Naive thymus-derived CD8-positive, alpha-beta T cell (primary cell): ENCODE results near the gene VSTM2A. TPM values are rescaled to one million over a fixed set of nuclear protein-coding genes. Genes with fewer than 3 reads are reported as not detected.
"Not testable (repeated sequence)": the region's sequence is repeated elsewhere in the genome, so short reads cannot be mapped to it uniquely, and the experiment has no call there.

Experiments used
- ATAC-seq, 2 donors: fragments of 150-1000 bp; cut with Tn5 transposase in 1 of 2; sonication (Bioruptor Pico), chemical (Tn5 transposase) in 1 of 2; 1 replicate in 1 of 2; 2 replicates in 1 of 2; pipeline ENCODE4 v1.10.0; 2021; ENCODE audit warnings: mild to moderate bottlenecking in 2 of 2, moderate library complexity in 2 of 2
- POLR2A ChIA-PET: fragments of 350-600 bp; sonication (Branson Sonifier 250); formaldehyde crosslinking; loops from one replicate; lab custom pipeline; 2021; ENCODE audit warnings: antibody characterized with exemption; lab: Charles Lee
- DNase-seq, 10 donors: peaks; one replicate each; pipeline versions ENCODE4 v3.0.0 to v3.0.0-alpha.2; 2020 to 2022
- H3K27ac Mint-ChIP-seq, 10 donors: one replicate each; pipeline ENCODE4 v1.8.0; 2020 to 2022; ENCODE audit warnings: mild to moderate bottlenecking in 10 of 10, mixed read lengths in 10 of 10, moderate library complexity in 4 of 10, inconsistent platforms in 1 of 10
- H3K27me3 Mint-ChIP-seq, 5 donors: one replicate each; pipeline ENCODE4 v1.8.0; 2021 to 2022; ENCODE audit warnings: mixed read lengths in 5 of 5
- H3K36me3 Mint-ChIP-seq, 3 donors: one replicate each; pipeline ENCODE4 v1.8.0; 2020 to 2022; ENCODE audit warnings: mixed read lengths in 3 of 3, mild to moderate bottlenecking in 2 of 3, inconsistent platforms in 1 of 3
- H3K4me1 Mint-ChIP-seq, 4 donors: one replicate each; pipeline ENCODE4 v1.8.0; 2021 to 2022; ENCODE audit warnings: mixed read lengths in 4 of 4
- H3K4me3 Mint-ChIP-seq, 10 donors: one replicate each; pipeline ENCODE4 v1.8.0; 2020 to 2022; ENCODE audit warnings: mild to moderate bottlenecking in 10 of 10, mixed read lengths in 10 of 10, moderate library complexity in 6 of 10, inconsistent platforms in 1 of 10
- H3K9me3 Mint-ChIP-seq, 9 donors: one replicate each; pipeline ENCODE4 v1.8.0; 2020 to 2022; ENCODE audit warnings: mixed read lengths in 9 of 9, mild to moderate bottlenecking in 3 of 9, inconsistent platforms in 1 of 9, moderate library complexity in 1 of 9
- polyA plus RNA-seq, 3 donors: library from polyadenylated mRNA; unstranded; fragments of 300-500 nt; fragmentation: Illumina TruSeq; gene quantifications; one replicate each; pipeline ENCODE4 v1.2.3, GENCODE V29; 2021
- total RNA-seq, 8 experiments: library from RNA in 2 of 8; stranded (reverse) in 2 of 8; gene quantifications; one replicate each; pipeline ENCODE4 v1.2.3 and lab custom pipeline; 2021 to 2026

The VSTM2A gene, protein sequence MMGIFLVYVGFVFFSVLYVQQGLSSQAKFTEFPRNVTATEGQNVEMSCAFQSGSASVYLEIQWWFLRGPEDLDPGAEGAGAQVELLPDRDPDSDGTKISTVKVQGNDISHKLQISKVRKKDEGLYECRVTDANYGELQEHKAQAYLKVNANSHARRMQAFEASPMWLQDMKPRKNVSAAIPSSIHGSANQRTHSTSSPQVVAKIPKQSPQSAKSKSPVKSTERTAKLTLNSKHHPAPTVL
- not detected for total RNA-seq
- not detected for polyA plus RNA-seq
- total RNA-seq (lab: John Stamatoyannopoulos, UW), result 0 to 0.26 (median 0) reads per million in 6 experiments

DNA sequence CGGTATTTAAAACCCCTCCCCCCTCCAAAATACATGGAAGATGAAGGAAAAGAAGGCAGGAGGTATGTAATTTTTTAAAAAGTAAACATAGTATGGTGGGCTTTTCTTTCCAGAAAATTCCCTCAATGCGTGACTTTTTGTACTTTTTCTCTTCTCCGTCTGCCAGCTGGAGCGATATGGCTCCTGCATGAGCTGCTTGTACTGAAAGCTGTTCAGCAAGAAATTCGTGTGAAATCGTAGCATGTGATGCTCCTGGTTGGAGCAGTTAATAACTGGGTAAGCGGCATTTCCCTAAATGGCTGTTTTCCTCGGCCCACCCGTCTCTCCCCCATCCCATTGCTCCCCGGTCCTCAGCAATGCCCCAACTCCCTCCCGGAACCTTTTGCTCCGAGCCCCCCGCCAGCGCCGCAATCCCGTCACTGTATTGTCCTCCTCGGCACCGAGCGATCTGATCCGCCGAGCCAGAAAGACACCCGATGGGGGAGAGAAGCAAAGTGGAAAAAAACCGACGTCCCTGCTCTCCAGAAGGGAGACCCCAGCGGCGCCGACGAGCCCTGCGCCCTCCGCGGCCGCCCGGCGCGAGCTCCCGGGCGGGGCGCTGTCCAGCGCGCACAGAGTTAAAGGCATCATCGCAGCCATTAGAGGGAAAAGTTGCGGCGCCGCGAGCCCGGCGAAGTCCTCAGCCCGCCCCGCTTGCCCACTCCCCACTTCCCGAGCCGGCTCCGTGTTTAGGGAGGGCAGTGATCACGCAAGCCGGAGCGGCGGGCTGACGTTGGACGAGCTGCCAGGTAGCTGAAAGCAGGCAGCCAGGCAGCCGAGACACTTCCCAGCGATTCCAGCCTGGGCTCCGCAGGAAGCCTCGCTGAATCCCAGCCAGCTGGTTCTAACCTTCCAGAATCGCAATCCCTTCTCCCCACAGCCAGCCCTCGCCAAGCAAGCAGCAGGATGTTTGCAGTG is at the start of gene VSTM2A:
TSS of gene VSTM2A (plus strand) at position 707 of the 957 bp plus-strand sequence. CDS start 356 bp downstream, outside the sequence.
- POLR2A ChIA-PET, result no interaction called here
- H3K27me3 Mint-ChIP-seq, result peaks cover 22 to 54% (median 34%) of the 10 kb centered on the region in 5 donors
- peak within 1 kb of the TSS in 1 of 10 donors; percentile 67 for H3K27ac Mint-ChIP-seq
- peaks cover 0 to 6% (median 5%) of the 10 kb centered on the region in 4 donors for H3K4me1 Mint-ChIP-seq
- peaks cover 0 to 19% (median 11%) of the 10 kb centered on the region in 9 donors for H3K9me3 Mint-ChIP-seq
- no peak for ATAC-seq
- DNase-seq, result no peak
- H3K36me3 Mint-ChIP-seq, result peaks cover 0 to 24% (median 4%) of the 10 kb centered on the region in 3 donors
- H3K4me3 Mint-ChIP-seq, result peak within 1 kb of the TSS in 1 of 10 donors; percentile 15

DNA sequence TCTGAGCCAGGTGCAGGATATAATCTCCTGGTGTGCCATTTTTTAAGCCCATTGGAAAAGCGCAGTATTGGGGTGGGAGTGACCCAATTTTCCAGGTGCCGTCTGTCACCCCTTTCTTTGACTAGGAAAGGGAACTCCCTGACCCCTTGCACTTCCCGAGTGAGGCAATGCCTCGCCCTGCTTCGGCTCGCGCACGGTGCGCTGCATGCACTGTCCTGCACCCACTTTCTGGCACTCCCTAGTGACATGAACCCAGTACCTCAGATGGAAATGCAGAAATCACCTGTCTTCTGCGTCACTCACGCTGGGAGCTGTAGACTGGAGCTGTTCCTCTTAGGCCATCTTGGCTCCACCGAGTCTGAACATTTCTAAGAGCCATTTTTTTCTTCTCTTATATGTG is 37.6 kb upstream of the VSTM2A start:
- H3K4me1 Mint-ChIP-seq, ATAC-seq, H3K27me3 Mint-ChIP-seq, H3K36me3 Mint-ChIP-seq, POLR2A ChIA-PET, H3K27ac Mint-ChIP-seq, DNase-seq, H3K4me3 Mint-ChIP-seq: not testable (repeated sequence)
- peaks cover 3 to 35% (median 16%) of the 10 kb centered on the region in 9 donors for H3K9me3 Mint-ChIP-seq

DNA sequence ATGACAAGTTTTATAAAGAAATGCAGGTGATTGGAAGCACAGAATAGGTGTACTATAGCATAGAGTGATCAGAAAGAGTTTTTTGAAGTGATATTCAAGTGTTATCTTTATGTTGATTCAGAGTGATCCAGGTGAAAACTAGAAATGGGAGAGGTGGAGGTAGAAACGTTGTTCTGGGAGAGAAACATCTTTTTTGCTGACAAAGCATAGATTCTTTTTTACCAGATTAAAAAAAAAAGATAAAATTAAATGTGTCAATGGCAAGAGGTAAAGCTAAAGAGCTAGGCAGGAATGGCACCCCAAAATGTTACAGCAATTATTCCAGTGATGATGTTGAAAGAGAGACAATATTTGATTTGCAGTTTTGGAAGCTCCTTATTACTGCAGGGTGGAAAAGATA is 12.6 kb upstream of the VSTM2A start:
- POLR2A ChIA-PET, result no interaction called here

DNA sequence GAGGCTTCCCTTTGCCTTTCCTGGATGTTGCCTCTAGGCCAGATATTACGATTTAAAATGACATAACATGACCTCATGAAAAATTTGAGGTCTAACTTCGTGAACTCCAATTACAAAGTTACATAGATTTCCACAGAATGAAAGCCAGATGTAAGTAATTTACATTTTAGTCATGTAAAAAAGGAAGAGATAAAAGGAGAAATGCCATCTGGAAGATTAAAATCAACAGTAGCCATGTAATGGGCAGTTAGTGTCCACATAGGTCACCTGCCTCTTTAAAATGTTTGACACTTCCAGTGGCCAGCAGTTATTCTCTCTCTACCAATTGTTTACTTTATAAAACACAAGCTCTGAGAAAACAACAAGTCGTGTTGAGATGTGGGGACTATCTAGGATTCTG is 4.1 kb upstream of the VSTM2A start:
- Mint-ChIP-seq H3K27me3 (peaks cover 11 to 29% (median 16%) of the 10 kb centered on the region in 5 donors), H3K36me3 (peaks cover 0 to 22% (median 0%) of the 10 kb centered on the region in 3 donors), H3K27ac (no peak overlapping the region), H3K4me3 (no peak overlapping the region), H3K9me3 (peaks cover 2 to 21% (median 10%) of the 10 kb centered on the region in 9 donors), H3K4me1 (peaks cover 0 to 6% (median 2%) of the 10 kb centered on the region in 4 donors)
- ATAC-seq (no peak), DNase-seq (no peak)
- POLR2A ChIA-PET, result no interaction called here

More for the DNA sequence above, 12.6 kb upstream of the VSTM2A start:
- no peak overlapping the region for H3K4me3 Mint-ChIP-seq
- no peaks in the 10 kb centered on the region for H3K4me1 Mint-ChIP-seq
- H3K27ac Mint-ChIP-seq, result no peak overlapping the region
- DNase-seq (no peak), ATAC-seq (no peak)
- H3K9me3 Mint-ChIP-seq, result peaks cover 2 to 27% (median 14%) of the 10 kb centered on the region in 9 donors
- H3K27me3 Mint-ChIP-seq, result peaks cover 0 to 2% (median 0%) of the 10 kb centered on the region in 5 donors
- H3K36me3 Mint-ChIP-seq, result peaks cover 0 to 3% (median 0%) of the 10 kb centered on the region in 3 donors

DNA sequence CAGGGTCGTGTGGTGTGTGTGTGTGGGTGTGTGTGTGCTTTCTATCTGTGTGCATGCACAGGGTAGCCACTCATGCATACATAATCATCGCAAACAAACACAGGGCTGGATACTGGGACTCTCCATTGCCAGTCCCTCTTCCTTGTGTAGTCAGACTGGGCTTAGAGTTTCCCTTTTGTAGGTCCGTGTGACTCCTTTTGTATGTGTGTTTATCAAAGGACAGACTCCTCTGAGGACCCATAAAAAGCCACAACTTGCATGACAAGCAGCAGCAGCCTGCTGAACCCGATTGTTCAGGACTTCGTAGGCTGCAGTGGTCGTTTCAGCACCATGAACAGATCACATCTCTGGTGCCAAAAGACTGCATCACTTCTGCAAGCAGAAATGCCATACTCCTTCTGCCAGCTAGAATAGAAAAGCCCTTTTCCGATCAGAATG is 895 bp downstream of the VSTM2A start:
- Mint-ChIP-seq H3K27ac (no peak overlapping the region), H3K9me3 (peaks cover 0 to 19% (median 11%) of the 10 kb centered on the region in 9 donors), H3K4me1 (peaks cover 0 to 6% (median 5%) of the 10 kb centered on the region in 4 donors), H3K27me3 (peaks cover 23 to 58% (median 34%) of the 10 kb centered on the region in 5 donors), H3K4me3 (no peak overlapping the region), H3K36me3 (peaks cover 0 to 24% (median 4%) of the 10 kb centered on the region in 3 donors)
- DNase-seq, result no peak
- POLR2A ChIA-PET, result no interaction called here
- no peak for ATAC-seq

DNA sequence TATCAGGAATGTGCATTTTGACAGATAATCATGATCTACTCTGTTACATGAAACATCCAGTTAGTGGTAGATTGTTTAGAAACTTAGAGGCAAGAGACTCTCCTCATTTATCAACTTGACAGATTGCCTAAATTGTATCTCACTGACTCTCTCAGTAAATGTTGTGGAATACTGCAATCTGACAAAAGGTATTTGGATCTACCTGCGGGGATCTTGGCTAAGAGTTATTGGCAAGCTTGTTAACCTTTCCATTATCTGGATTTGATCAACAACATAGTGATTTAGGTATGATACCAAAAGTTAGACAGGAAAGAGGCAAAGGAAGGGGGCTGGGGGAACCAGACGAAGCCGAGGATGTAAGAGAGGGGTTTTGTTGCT is 2.0 kb downstream of the VSTM2A start:
- ATAC-seq, result no peak
- peaks cover 0 to 6% (median 5%) of the 10 kb centered on the region in 4 donors for H3K4me1 Mint-ChIP-seq
- H3K36me3 Mint-ChIP-seq, result peaks cover 0 to 24% (median 4%) of the 10 kb centered on the region in 3 donors
- POLR2A ChIA-PET, result no interaction called here
- peaks cover 24 to 62% (median 35%) of the 10 kb centered on the region in 5 donors for H3K27me3 Mint-ChIP-seq
- peaks cover 0 to 19% (median 11%) of the 10 kb centered on the region in 9 donors for H3K9me3 Mint-ChIP-seq
- H3K4me3 Mint-ChIP-seq, result no peak overlapping the region
- DNase-seq, result no peak
- H3K27ac Mint-ChIP-seq, result no peak overlapping the region

DNA sequence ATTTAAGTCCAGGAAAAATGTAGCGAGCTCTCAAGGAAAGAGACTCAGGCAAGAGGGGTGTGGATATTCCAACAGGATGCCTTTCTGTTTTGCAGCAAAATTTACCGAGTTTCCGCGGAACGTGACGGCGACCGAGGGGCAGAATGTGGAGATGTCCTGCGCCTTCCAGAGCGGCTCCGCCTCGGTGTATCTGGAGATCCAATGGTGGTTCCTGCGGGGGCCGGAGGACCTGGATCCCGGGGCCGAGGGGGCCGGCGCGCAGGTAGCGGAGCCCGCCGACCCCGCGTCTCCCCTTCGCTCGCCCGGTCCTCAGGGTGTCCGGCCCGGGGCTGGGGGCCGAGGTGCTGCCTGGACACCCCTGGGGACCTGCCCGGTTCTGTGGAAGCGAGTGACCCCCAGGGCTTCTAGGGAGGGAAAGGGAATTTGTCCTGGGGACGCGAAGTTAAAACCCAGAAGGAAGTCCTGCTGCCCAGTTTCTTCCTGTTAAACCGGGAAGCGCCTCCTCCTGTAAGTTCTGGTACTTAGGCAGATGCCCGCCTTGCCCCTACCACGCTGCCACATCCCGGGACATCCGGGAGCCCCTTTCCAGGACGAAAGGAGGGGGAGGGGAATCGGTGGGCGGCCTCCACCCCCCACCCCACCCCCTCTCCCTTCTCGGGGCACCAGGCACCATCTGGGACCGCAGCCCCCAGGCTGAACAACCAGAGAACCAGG is 2.5 kb downstream of the VSTM2A start:
- POLR2A ChIA-PET, result no interaction called here
- peaks cover 0 to 19% (median 11%) of the 10 kb centered on the region in 9 donors for H3K9me3 Mint-ChIP-seq

DNA sequence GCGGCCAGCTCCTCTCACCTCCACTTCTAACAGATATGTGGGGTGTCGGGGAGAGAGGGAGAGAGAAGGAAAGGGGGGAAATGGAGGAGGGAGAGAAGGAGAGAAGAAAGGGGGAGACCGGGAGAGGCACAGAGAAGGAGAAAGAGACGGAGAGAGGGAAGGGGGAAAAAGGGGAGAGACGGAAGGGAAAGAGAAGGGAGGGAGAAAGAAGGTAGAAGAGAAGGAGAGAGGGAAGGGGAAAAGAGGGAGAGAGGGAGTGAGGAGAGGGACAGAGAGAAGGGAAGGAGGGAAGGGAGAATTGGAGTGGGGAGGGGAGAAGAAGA is 3.0 kb downstream of the VSTM2A start:
- no peak overlapping the region for H3K27ac Mint-ChIP-seq
- POLR2A ChIA-PET, result no interaction called here
- ATAC-seq, result no peak
- peaks cover 0 to 24% (median 4%) of the 10 kb centered on the region in 3 donors for H3K36me3 Mint-ChIP-seq
- peaks cover 0 to 19% (median 11%) of the 10 kb centered on the region in 9 donors for H3K9me3 Mint-ChIP-seq
- H3K4me3 Mint-ChIP-seq, result no peak overlapping the region
- peaks cover 24 to 59% (median 35%) of the 10 kb centered on the region in 5 donors for H3K27me3 Mint-ChIP-seq
- H3K4me1 Mint-ChIP-seq, result peaks cover 0 to 6% (median 5%) of the 10 kb centered on the region in 4 donors
- no peak for DNase-seq

More for the DNA sequence above, 2.5 kb downstream of the VSTM2A start:
- H3K27me3 Mint-ChIP-seq, result peaks cover 24 to 62% (median 35%) of the 10 kb centered on the region in 5 donors
- DNase-seq (no peak), ATAC-seq (no peak)
- no peak overlapping the region for H3K4me3 Mint-ChIP-seq
- H3K36me3 Mint-ChIP-seq, result peaks cover 0 to 24% (median 4%) of the 10 kb centered on the region in 3 donors
- no peak overlapping the region for H3K27ac Mint-ChIP-seq
- H3K4me1 Mint-ChIP-seq, result peaks cover 0 to 6% (median 5%) of the 10 kb centered on the region in 4 donors

DNA sequence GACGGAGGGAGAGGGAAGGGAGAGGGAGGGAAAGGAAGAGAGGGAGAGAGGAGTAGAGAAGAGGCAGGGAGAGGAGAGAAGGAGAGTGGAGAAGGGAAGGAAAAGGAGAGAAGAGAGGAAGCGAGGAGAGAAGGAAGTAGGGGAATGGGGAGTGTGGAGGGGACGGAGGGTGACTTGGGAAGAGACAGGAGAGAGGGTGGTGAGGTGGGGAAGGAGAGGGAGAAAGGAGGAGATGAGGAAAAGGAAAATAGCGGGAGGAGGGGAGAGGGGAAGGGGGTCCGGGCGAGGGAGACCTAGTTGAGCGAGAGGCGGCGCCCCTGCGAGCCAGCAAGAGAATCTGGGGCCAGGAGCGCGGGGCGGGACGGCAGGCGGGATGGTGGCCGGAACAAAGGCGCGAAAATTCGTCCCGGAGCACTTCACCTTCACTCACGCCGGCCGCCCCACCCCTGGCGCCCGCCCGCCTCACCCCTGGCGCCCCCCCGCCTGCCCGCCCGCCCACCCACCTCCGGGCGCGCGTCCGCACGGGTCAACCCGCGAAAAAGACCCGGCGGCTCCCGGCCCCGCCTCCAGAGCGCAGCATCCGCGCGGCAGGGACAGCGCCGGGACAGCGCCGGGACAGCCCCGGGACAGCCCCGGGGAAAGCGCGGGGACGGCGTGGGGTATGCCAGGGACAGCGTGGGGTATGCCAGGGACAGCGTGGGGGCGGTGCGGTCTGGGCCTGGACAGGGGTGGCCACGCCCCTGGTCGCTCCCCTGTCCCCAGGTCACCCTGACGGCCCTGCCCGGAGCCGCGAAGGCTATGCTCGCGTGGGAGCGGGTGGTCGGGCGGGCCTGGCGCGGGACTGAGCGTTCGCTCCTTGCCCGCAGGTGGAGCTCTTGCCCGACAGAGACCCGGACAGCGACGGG is 4.2 kb downstream of the VSTM2A start:
- peaks cover 0 to 23% (median 4%) of the 10 kb centered on the region in 3 donors for H3K36me3 Mint-ChIP-seq
- POLR2A ChIA-PET, result no interaction called here
- H3K27me3 Mint-ChIP-seq, result peaks cover 21 to 50% (median 33%) of the 10 kb centered on the region in 5 donors
- ATAC-seq (no peak), DNase-seq (no peak)
- H3K4me1 Mint-ChIP-seq, result peaks cover 0 to 5% (median 4%) of the 10 kb centered on the region in 4 donors
- no peak overlapping the region for H3K27ac Mint-ChIP-seq
- H3K4me3 Mint-ChIP-seq, result no peak overlapping the region
- peaks cover 0 to 19% (median 9%) of the 10 kb centered on the region in 9 donors for H3K9me3 Mint-ChIP-seq

DNA sequence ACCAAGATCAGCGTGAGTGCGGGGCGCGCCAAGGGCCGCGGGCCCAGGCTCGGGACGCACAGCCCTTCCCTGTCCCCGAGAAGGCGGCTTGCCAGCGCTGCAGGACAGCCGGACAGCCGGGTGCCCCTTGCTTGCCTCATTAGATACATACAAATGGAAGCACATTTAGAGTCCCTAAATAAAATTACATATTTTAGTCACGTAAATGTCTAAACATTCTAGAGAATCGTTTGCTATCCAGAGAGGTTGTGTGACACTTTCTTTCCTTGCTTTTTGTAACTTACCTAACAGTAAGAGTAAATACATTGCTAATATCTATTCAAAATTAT is 4.8 kb downstream of the VSTM2A start:
- Mint-ChIP-seq H3K36me3 (peaks cover 0 to 17% (median 4%) of the 10 kb centered on the region in 3 donors), H3K27me3 (peaks cover 19 to 44% (median 27%) of the 10 kb centered on the region in 5 donors), H3K4me1 (peaks cover 0 to 3% (median 1%) of the 10 kb centered on the region in 4 donors), H3K27ac (no peak overlapping the region), H3K4me3 (no peak overlapping the region), H3K9me3 (peaks cover 0 to 18% (median 6%) of the 10 kb centered on the region in 9 donors)
- POLR2A ChIA-PET, result no interaction called here
- DNase-seq (no peak), ATAC-seq (no peak)

DNA sequence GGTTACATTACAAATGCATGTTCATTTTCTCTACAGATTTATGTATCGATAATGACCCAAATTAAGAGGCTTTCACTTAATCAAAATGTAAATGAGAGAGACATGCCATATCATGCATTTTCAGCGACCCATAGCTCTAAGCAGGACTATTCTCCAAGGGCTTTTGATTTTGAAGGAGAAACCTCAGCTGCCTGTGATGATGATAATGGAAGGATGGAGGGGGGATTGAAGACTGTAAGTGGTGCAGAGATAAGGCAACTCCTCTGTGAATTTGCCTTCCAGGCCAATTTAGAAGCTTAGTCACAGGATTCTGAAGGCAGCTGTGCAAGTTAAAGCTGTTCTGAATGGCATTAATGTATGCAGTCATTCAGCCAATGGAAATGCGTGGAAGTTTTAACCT is 8.3 kb downstream of the VSTM2A start:
- H3K36me3 Mint-ChIP-seq, result no peaks in the 10 kb centered on the region
- DNase-seq (no peak), ATAC-seq (no peak)
- no peak overlapping the region for H3K4me3 Mint-ChIP-seq
- H3K27me3 Mint-ChIP-seq, result peaks cover 2 to 16% (median 7%) of the 10 kb centered on the region in 5 donors
- H3K9me3 Mint-ChIP-seq, result peaks cover 0 to 24% (median 7%) of the 10 kb centered on the region in 9 donors
- H3K27ac Mint-ChIP-seq, result no peak overlapping the region
- POLR2A ChIA-PET, result no interaction called here
- peaks cover 0 to 2% (median 0%) of the 10 kb centered on the region in 4 donors for H3K4me1 Mint-ChIP-seq
